Endothelial cell of umbilical vein (primary cell): Measurements from ENCODE around the gene CACNA1B. TPM values are rescaled to one million over a fixed set of nuclear protein-coding genes. Genes with fewer than 3 reads are reported as not detected.

ENCODE experiments used
- BruUV-seq: library from RNA; stranded (reverse); fragments of 400-500 nt; replicated peaks from 2 replicates; lab custom pipeline; 2021; lab: Mats Ljungman, UMichigan
- CTCF ChIA-PET: fragments of 300-600, 350-600 bp; sonication (Branson Sonifier 250); formaldehyde crosslinking; loops from one replicate; lab custom pipeline; 2021; ENCODE audit warnings: antibody characterized with exemption, inconsistent platforms; lab: Charles Lee
- POLR2A ChIA-PET: fragments of 300-600, 350-600 bp; sonication (Branson Sonifier 250); formaldehyde crosslinking; loops from one replicate; lab custom pipeline; 2021; ENCODE audit warnings: antibody characterized with exemption, inconsistent platforms; lab: Charles Lee
- DNase-seq: peaks from one replicate; pipeline ENCODE4 v3.0.0-alpha.2; 2011; ENCODE audit warnings: low read depth, low spot score
- FAIRE-seq: peaks from 2 replicates; lab custom pipeline; 2011; peaks lifted over from hg19 to GRCh38; lab: Jason Lieb, UNC
- H2AFZ ChIP-seq: 2 replicates; pipeline ENCODE4 v1.6.0; 2012; ENCODE audit warnings: low read depth, low read length, control low read depth, inconsistent platforms
- H3K27ac ChIP-seq: 2 replicates; pipeline ENCODE4 v1.5.1; 2011; ENCODE audit warnings: low read depth, mild to moderate bottlenecking, control low read depth, low read length, moderate library complexity; ENCODE audit not compliant: insufficient read depth
- H3K27me3 ChIP-seq, 2 experiments: 2 replicates each; pipeline versions ENCODE4 v1.6.0 to v1.6.1; 2011; ENCODE audit warnings: low read length in 2 of 2, mixed read lengths in 1 of 2; ENCODE audit not compliant: control insufficient read depth in 2 of 2, insufficient read depth in 2 of 2
- H3K36me3 ChIP-seq, 2 experiments: 2 replicates in 1 of 2; 3 replicates in 1 of 2; pipeline ENCODE4 v1.5.1; 2011; ENCODE audit warnings: low read length in 2 of 2, mild to moderate bottlenecking in 1 of 2, moderate library complexity in 1 of 2; ENCODE audit not compliant: control insufficient read depth in 2 of 2, insufficient read depth in 2 of 2; ENCODE audit errors: extremely low read depth in 1 of 2
- H3K4me1 ChIP-seq: 3 replicates; pipeline ENCODE4 v1.5.1; 2011; ENCODE audit warnings: mild to moderate bottlenecking, low read length; ENCODE audit not compliant: control insufficient read depth, insufficient read depth; ENCODE audit errors: extremely low read depth
- H3K4me2 ChIP-seq: 2 replicates; pipeline ENCODE4 v1.6.1; 2011; ENCODE audit warnings: low read length, control low read depth, mixed read lengths; ENCODE audit not compliant: insufficient read depth
- H3K4me3 ChIP-seq, 3 experiments: fragments of 200-600 bp in 1 of 3; sonication (generic), shearing (Covaris generic) in 1 of 3; replicated peaks in 1 of 3; 2 replicates each; pipeline ENCODE4 v1.5.1; 2011 to 2016; ENCODE audit warnings: control low read depth in 3 of 3, low read length in 3 of 3, mild to moderate bottlenecking in 2 of 3, inconsistent platforms in 1 of 3, low read depth in 1 of 3, moderate library complexity in 1 of 3; ENCODE audit not compliant: insufficient read depth in 1 of 3
- H3K79me2 ChIP-seq: 2 replicates; pipeline ENCODE4 v1.6.0; 2012; ENCODE audit warnings: low read length, inconsistent platforms; ENCODE audit not compliant: control insufficient read depth, insufficient read depth
- H3K9ac ChIP-seq: replicated peaks from 2 replicates; pipeline ENCODE3; 2011; ENCODE audit warnings: low read length, control low read depth; ENCODE audit not compliant: insufficient read depth; ENCODE audit errors: extremely low read depth
- H3K9me1 ChIP-seq: replicated peaks from 3 replicates; pipeline ENCODE4 v1.6.0; 2011; ENCODE audit warnings: mild to moderate bottlenecking, low read length; ENCODE audit not compliant: control insufficient read depth, insufficient read depth; ENCODE audit errors: extremely low read depth
- H3K9me3 ChIP-seq: replicated peaks from 2 replicates; pipeline ENCODE4 v1.5.1; 2012; ENCODE audit warnings: low read length, inconsistent platforms; ENCODE audit not compliant: control insufficient read depth, insufficient read depth
- H4K20me1 ChIP-seq: replicated peaks from 2 replicates; pipeline ENCODE3; 2011; ENCODE audit warnings: mild to moderate bottlenecking, low read length; ENCODE audit not compliant: control insufficient read depth, insufficient read depth; ENCODE audit errors: extremely low read depth
- CTCF ChIP-seq, 2 donors: IDR thresholded peaks; 1 replicate in 1 of 2; 2 replicates in 1 of 2; pipeline ENCODE4 v1.5.1; 2011; ENCODE audit warnings: low read length in 2 of 2, mild to moderate bottlenecking in 2 of 2, moderate library complexity in 2 of 2, control low read depth in 1 of 2, inconsistent platforms in 1 of 2, low read depth in 1 of 2; ENCODE audit not compliant: insufficient read depth in 1 of 2; ENCODE audit errors: extremely low read depth in 1 of 2
- EZH2 ChIP-seq: IDR thresholded peaks from 2 replicates; pipeline ENCODE4 v1.6.1; 2012; ENCODE audit warnings: borderline replicate concordance, low read depth, mild to moderate bottlenecking, moderate library complexity, low read length, inconsistent platforms; ENCODE audit not compliant: severe bottlenecking
- FOS ChIP-seq: IDR thresholded peaks from 2 replicates; pipeline ENCODE4 v1.6.1; 2011; ENCODE audit warnings: mild to moderate bottlenecking, low read length, moderate library complexity, borderline replicate concordance; ENCODE audit not compliant: insufficient read depth
- GATA2 ChIP-seq: IDR thresholded peaks from 2 replicates; pipeline ENCODE4 v1.7.0; 2011; ENCODE audit warnings: low read depth, mild to moderate bottlenecking, moderate library complexity, mixed read lengths, low read length; ENCODE audit not compliant: insufficient read length, insufficient read depth
- JUN ChIP-seq: IDR thresholded peaks from 2 replicates; pipeline ENCODE4 v1.6.1; 2011; ENCODE audit warnings: borderline replicate concordance, low read depth; ENCODE audit not compliant: insufficient read length, insufficient read depth
- MAX ChIP-seq: IDR thresholded peaks from 2 replicates; pipeline ENCODE4 v1.6.1; 2011; ENCODE audit not compliant: insufficient read depth, insufficient read length
- MYC ChIP-seq: IDR thresholded peaks from one replicate; pipeline ENCODE4 v1.6.1; 2011; ENCODE audit warnings: mild to moderate bottlenecking, low read depth, low read length
- POLR2A ChIP-seq: IDR thresholded peaks from 2 replicates; pipeline ENCODE4 v1.6.1; 2012; ENCODE audit warnings: low read depth, mild to moderate bottlenecking, control low read depth, low read length
- POLR2AphosphoS5 ChIP-seq: IDR thresholded peaks from 2 replicates; pipeline ENCODE4 v1.6.1; 2012; ENCODE audit warnings: low read depth, mild to moderate bottlenecking, control low read depth, low read length, moderate library complexity; ENCODE audit not compliant: insufficient read depth
- dilution Hi-C: fragments of 300-500 bp; cut with MboI; formaldehyde crosslinking; loops from one replicate; pipeline ENCODE4 v1.15.0; 2019; ENCODE audit warnings: low sequenced_read_pairs; ENCODE audit not compliant: extremely low pct_ligation_motif_present
- intact Hi-C: fragments of 100-400 bp; cut with micrococcal nuclease; formaldehyde crosslinking; loops from one replicate; pipeline ENCODE4 v1.10.0; 2022
- polyA plus RNA-seq, 4 experiments: library from polyadenylated mRNA; depleted of rRNA in 3 of 4; stranded (reverse) in 3 of 4; unstranded in 1 of 4; fragments of >200 nt; gene quantifications; 2 replicates each; pipeline versions ENCODE4 v1.2.1 to v1.2.3, GENCODE V29; 2011 to 2012; ENCODE audit warnings: missing spikeins in 1 of 4
- total RNA-seq: library from RNA; stranded (reverse); gene quantifications from 2 replicates; pipeline ENCODE4 v1.2.3, GENCODE V29; 2021

The CACNA1B gene
- total and polyA plus RNA-seq, 2 donors (not counting 3 experiments of a cell fraction or from before 2014, with no cell fraction given), result 0.11 to 0.41 TPM

GRCh38 chr9:137977571-137978261 is 100.1 kb downstream of the CACNA1B start:
- Histone ChIP-seq H3K4me2 (no peak overlapping the region), H3K36me3 (no peaks in the 10 kb centered on the region), H2AFZ (no peak overlapping the region), H3K27me3 (no peaks in the 10 kb centered on the region), H3K4me1 (no peaks in the 10 kb centered on the region), H3K4me3 (no peak overlapping the region), H3K9me1 (no peaks in the 10 kb centered on the region), H3K9ac (no peak overlapping the region), H3K9me3 (no peaks in the 10 kb centered on the region), H4K20me1 (no peaks in the 10 kb centered on the region), H3K27ac (no peak overlapping the region), H3K79me2 (no peaks in the 10 kb centered on the region)
- TF ChIP-seq GATA2 (no peak), EZH2 (no peak), MYC (no peak), FOS (no peak), POLR2A (no peak), MAX (no peak), POLR2AphosphoS5 (no peak), JUN (no peak), CTCF (IDR thresholded peaks at IDR 0.05; ENCODE audit: extremely low read depth in 1 of 2, insufficient read depth in 1 of 2, low read depth in 1 of 2, low read length in 2 of 2) (no peak)
- ChIA-PET CTCF (no interaction called here), POLR2A (no interaction called here)
- DNase-seq, result no peak
- no TSS peak for BruUV-seq
- dilution Hi-C loops (no loop called here), intact Hi-C loops (no loop called here)
- no peak for FAIRE-seq
